ENCODE results near the gene CPED1.

DNA sequence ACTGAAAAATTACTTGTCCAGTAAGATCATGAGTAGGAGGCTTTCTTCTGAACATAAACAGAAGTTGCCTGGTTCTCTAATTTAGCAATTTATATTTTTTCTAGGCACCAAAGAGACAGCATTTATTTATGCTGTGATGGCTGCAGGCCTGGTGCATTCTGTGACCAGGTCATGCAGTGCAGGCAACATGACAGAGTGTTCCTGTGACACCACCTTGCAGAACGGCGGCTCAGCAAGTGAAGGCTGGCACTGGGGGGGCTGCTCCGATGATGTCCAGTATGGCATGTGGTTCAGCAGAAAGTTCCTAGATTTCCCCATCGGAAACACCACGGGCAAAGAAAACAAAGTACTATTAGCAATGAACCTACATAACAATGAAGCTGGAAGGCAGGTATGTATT is 343.1 kb downstream of the CPED1 start:
- TF ChIP-seq, protein P1, sequence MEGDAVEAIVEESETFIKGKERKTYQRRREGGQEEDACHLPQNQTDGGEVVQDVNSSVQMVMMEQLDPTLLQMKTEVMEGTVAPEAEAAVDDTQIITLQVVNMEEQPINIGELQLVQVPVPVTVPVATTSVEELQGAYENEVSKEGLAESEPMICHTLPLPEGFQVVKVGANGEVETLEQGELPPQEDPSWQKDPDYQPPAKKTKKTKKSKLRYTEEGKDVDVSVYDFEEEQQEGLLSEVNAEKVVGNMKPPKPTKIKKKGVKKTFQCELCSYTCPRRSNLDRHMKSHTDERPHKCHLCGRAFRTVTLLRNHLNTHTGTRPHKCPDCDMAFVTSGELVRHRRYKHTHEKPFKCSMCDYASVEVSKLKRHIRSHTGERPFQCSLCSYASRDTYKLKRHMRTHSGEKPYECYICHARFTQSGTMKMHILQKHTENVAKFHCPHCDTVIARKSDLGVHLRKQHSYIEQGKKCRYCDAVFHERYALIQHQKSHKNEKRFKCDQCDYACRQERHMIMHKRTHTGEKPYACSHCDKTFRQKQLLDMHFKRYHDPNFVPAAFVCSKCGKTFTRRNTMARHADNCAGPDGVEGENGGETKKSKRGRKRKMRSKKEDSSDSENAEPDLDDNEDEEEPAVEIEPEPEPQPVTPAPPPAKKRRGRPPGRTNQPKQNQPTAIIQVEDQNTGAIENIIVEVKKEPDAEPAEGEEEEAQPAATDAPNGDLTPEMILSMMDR (IDR thresholded peaks at IDR 0.05; ENCODE audit: low read length): no peak
- TF ChIP-seq EZH2 (IDR thresholded peaks at IDR 0.05; ENCODE audit: borderline replicate concordance, low read length): no peak

Measured in OCI-LY1 (cell line).